ENCODE measurements around the gene PLA2G2C. TPM values are rescaled to one million over a fixed set of nuclear protein-coding genes. Genes with fewer than 3 reads are reported as not detected.

PLA2G2C gene
- total RNA-seq, 3 donors from 2014 or later (not counting 1 experiment from before 2014, with no cell fraction given): not detected

DNA sequence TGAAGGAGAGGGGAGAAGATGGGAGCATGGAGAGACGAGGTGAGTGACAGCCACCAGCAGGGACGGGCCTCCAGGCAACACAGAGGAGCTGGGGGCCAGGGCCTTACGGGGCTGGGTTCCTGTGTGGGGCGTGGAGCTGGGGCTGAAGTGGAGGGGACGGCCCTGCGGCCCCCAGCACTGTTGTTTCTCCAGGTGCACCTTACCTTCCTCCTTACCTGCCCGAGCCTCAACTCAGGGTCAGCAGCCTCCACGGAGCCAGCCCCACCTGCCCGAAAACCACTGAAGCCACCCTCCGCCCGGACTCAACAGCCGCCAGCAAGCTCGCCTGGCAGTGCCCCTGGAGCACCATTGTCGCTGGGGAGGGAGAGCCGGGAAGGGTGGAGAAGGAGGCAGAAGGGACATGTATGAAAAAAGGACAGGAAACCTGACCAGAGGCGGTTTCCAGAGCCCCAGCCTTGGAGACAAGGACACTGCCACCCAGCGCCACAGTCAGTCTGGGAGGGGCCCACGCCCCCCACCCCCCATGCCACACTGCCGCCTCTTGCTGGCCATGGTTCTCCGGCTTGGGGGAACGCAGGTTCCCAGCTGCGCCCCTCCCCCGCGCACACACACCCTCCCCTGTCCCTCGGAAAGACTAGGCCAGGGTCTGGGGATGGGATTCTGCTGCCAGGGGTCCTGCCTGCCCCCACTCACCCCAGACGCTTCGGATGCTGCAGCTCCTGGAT is 36.6 kb downstream of the PLA2G2C start:
- Histone ChIP-seq H3K4me3 (ENCODE audit: low read length) (no peak overlapping the region), H3K27ac (ENCODE audit: low read length) (no peak overlapping the region), H3K27me3 (ENCODE audit: control insufficient read depth, insufficient read depth, low read length) (no peaks in the 10 kb centered on the region), H3K36me3 (ENCODE audit: control insufficient read depth, insufficient read depth, low read length) (no peaks in the 10 kb centered on the region), H3K4me1 (ENCODE audit: control insufficient read depth, insufficient read depth, low read length) (peaks cover 29% of the 10 kb centered on the region), H3K9me3 (ENCODE audit: control insufficient read depth, insufficient read depth, low read length) (no peaks in the 10 kb centered on the region)
- Mint-ChIP-seq H3K4me1 (peaks cover 6 to 18% of the 10 kb centered on the region in 2 donors), H3K4me3 (no peak overlapping the region), H3K9me3 (no peaks in the 10 kb centered on the region), H3K27me3 (ENCODE audit: low read depth in 2 of 2) (no peaks in the 10 kb centered on the region), H3K27ac (no peak overlapping the region), H3K36me3 (no peaks in the 10 kb centered on the region)
- ATAC-seq (no peak), DNase-seq (no peak)
- intact Hi-C loops (cut with micrococcal nuclease): no loop called here
- TF ChIP-seq, protein P1, sequence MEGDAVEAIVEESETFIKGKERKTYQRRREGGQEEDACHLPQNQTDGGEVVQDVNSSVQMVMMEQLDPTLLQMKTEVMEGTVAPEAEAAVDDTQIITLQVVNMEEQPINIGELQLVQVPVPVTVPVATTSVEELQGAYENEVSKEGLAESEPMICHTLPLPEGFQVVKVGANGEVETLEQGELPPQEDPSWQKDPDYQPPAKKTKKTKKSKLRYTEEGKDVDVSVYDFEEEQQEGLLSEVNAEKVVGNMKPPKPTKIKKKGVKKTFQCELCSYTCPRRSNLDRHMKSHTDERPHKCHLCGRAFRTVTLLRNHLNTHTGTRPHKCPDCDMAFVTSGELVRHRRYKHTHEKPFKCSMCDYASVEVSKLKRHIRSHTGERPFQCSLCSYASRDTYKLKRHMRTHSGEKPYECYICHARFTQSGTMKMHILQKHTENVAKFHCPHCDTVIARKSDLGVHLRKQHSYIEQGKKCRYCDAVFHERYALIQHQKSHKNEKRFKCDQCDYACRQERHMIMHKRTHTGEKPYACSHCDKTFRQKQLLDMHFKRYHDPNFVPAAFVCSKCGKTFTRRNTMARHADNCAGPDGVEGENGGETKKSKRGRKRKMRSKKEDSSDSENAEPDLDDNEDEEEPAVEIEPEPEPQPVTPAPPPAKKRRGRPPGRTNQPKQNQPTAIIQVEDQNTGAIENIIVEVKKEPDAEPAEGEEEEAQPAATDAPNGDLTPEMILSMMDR (IDR thresholded peaks at IDR 0.05): no peak
- 87% methylated on average over 27 of the region's 27 CpGs for WGBS (ENCODE audit: insufficient coverage)

- H3K4me3 Mint-ChIP-seq: no peak overlapping the region
- peaks cover 20% of the 10 kb centered on the region for H3K4me1 ChIP-seq (ENCODE audit: control insufficient read depth, insufficient read depth, low read length)
- no peak overlapping the region for H3K4me3 ChIP-seq (ENCODE audit: low read length)
- no peaks in the 10 kb centered on the region for H3K27me3 ChIP-seq (ENCODE audit: control insufficient read depth, insufficient read depth, low read length)
- no peak overlapping the region for H3K27ac ChIP-seq (ENCODE audit: low read length)
- H3K27me3 Mint-ChIP-seq (ENCODE audit: low read depth in 2 of 2): no peaks in the 10 kb centered on the region
- intact Hi-C loops (cut with micrococcal nuclease): no loop called here
- no peaks in the 10 kb centered on the region for H3K9me3 Mint-ChIP-seq
- peaks cover 0 to 9% of the 10 kb centered on the region in 2 donors for H3K4me1 Mint-ChIP-seq
- H3K36me3 ChIP-seq (ENCODE audit: control insufficient read depth, insufficient read depth, low read length): no peaks in the 10 kb centered on the region
- no peak overlapping the region for H3K27ac Mint-ChIP-seq
- TF ChIP-seq, protein P1 (IDR thresholded peaks at IDR 0.05): no peak
- WGBS (ENCODE audit: insufficient coverage): 92% methylated on average over 13 of the region's 13 CpGs
- ATAC-seq (no peak), DNase-seq (no peak)
- no peaks in the 10 kb centered on the region for H3K36me3 Mint-ChIP-seq
- no peaks in the 10 kb centered on the region for H3K9me3 ChIP-seq (ENCODE audit: control insufficient read depth, insufficient read depth, low read length)
Observed at GRCh38 chr1:20148571-20149500, 37.5 kb downstream of the PLA2G2C start.

GRCh38 chr1:20147846-20148570 is 38.3 kb downstream of the PLA2G2C start:
- TF ChIP-seq, protein P1 (IDR thresholded peaks at IDR 0.05): no peak
- H3K36me3 Mint-ChIP-seq: no peaks in the 10 kb centered on the region
- no peak for DNase-seq
- intact Hi-C loops (cut with micrococcal nuclease): no loop called here
- 83% methylated on average over 13 of the region's 13 CpGs for WGBS (ENCODE audit: insufficient coverage)
- no peaks in the 10 kb centered on the region for H3K27me3 ChIP-seq (ENCODE audit: control insufficient read depth, insufficient read depth, low read length)
- no peaks in the 10 kb centered on the region for H3K9me3 Mint-ChIP-seq
- H3K36me3 ChIP-seq (ENCODE audit: control insufficient read depth, insufficient read depth, low read length): no peaks in the 10 kb centered on the region
- no peaks in the 10 kb centered on the region for H3K9me3 ChIP-seq (ENCODE audit: control insufficient read depth, insufficient read depth, low read length)
- H3K4me3 Mint-ChIP-seq: no peak overlapping the region
- H3K4me3 ChIP-seq (ENCODE audit: low read length): no peak overlapping the region
- no peak overlapping the region for H3K27ac ChIP-seq (ENCODE audit: low read length)
- H3K27ac Mint-ChIP-seq: no peak overlapping the region
- H3K4me1 Mint-ChIP-seq: peaks cover 0 to 8% of the 10 kb centered on the region in 2 donors
- ATAC-seq: no peak
- H3K4me1 ChIP-seq (ENCODE audit: control insufficient read depth, insufficient read depth, low read length): peaks cover 15% of the 10 kb centered on the region
- H3K27me3 Mint-ChIP-seq (ENCODE audit: low read depth in 2 of 2): no peaks in the 10 kb centered on the region

Measured in natural killer cell (primary cell).